K562 (cell line): Measurements from ENCODE around the gene DHX36. TPM values are rescaled to one million over a fixed set of nuclear protein-coding genes. Genes with fewer than 3 reads are reported as not detected.

Experiments used
- ATAC-seq: fragments of 200-7000 bp; cut with Tn5 transposase; 3 replicates; pipeline ENCODE4 v1.9.1; 2020; ENCODE audit warnings: moderate library complexity
- BruUV-seq: library from RNA; stranded (reverse); fragments of 400-500 nt; replicated peaks from 2 replicates; lab custom pipeline; 2021; lab: Mats Ljungman, UMichigan
- CTCF ChIA-PET: fragments of 300-600 bp; formaldehyde crosslinking; extraction: SDS; loops from one replicate; lab custom pipeline; 2021; ENCODE audit warnings: low intra/inter-chr PET ratio; lab: Yijun Ruan, JAX
- POLR2A ChIA-PET: fragments of 300-600, 350-650 bp; sonication (Branson Sonifier 250); formaldehyde crosslinking; extraction: SDS; loops from one replicate; lab custom pipeline; 2021; ENCODE audit warnings: antibody characterized with exemption, inconsistent platforms; lab: Yijun Ruan, JAX
- DNase-seq, 4 experiments: peaks; one replicate each; pipeline versions ENCODE4 v3.0.0 to v3.0.0-alpha.2; 2011 to 2018; ENCODE audit warnings: low spot score in 3 of 4, mixed read lengths in 3 of 4; ENCODE audit errors: extremely low read depth in 1 of 4
- FAIRE-seq: peaks from 2 replicates; lab custom pipeline; 2011; peaks lifted over from hg19 to GRCh38; lab: Jason Lieb, UNC
- H2AFZ ChIP-seq: 2 replicates; pipeline ENCODE4 v1.6.0; 2011; ENCODE audit warnings: low read depth, low read length, control low read depth, inconsistent platforms
- H3K27ac ChIP-seq: fragments of 200-600 bp; 3 replicates; pipeline ENCODE4 v1.8.0; 2011; ENCODE audit warnings: low read depth, mild to moderate bottlenecking, control low read depth, inconsistent platforms, low read length, moderate library complexity, mixed read lengths; ENCODE audit errors: extremely low read depth
- H3K27me3 ChIP-seq, 2 experiments: fragments of 300-600 bp in 1 of 2; 2 replicates in 1 of 2; 3 replicates in 1 of 2; pipeline versions ENCODE4 v1.6.0 to v1.8.0; 2011; ENCODE audit warnings: inconsistent platforms in 2 of 2, low read length in 2 of 2, mild to moderate bottlenecking in 1 of 2, mixed read lengths in 1 of 2, moderate library complexity in 1 of 2; ENCODE audit not compliant: control insufficient read depth in 2 of 2, insufficient read depth in 2 of 2
- H3K36me3 ChIP-seq: fragments of 300-600 bp; 3 replicates; pipeline ENCODE4 v1.8.0; 2011; ENCODE audit warnings: mild to moderate bottlenecking, low read length, inconsistent platforms; ENCODE audit not compliant: control insufficient read depth, insufficient read depth
- H3K4me1 ChIP-seq, 2 experiments: fragments of 200-600 bp in 1 of 2; replicated peaks in 1 of 2; 2 replicates in 1 of 2; 3 replicates in 1 of 2; pipeline versions ENCODE4 v1.5.1 to v1.8.0; 2011; ENCODE audit warnings: inconsistent platforms in 2 of 2, low read length in 2 of 2, mild to moderate bottlenecking in 1 of 2, mixed read lengths in 1 of 2, moderate library complexity in 1 of 2; ENCODE audit not compliant: control insufficient read depth in 2 of 2, insufficient read depth in 2 of 2
- H3K4me2 ChIP-seq: 2 replicates; pipeline ENCODE4 v1.6.1; 2011; ENCODE audit warnings: low read length, control low read depth, inconsistent platforms, mixed read lengths; ENCODE audit not compliant: insufficient read depth
- H3K4me3 ChIP-seq: fragments of 200-600 bp; sonication (generic), shearing (Covaris generic); 2 replicates; pipeline ENCODE4 v1.5.1; 2016; ENCODE audit warnings: control low read depth, inconsistent platforms
- H3K79me2 ChIP-seq: fragments of 200-600 bp; 3 replicates; pipeline ENCODE4 v1.8.0; 2011; ENCODE audit warnings: low read length, inconsistent platforms; ENCODE audit not compliant: control insufficient read depth, insufficient read depth
- H3K9ac ChIP-seq, 2 experiments: 2 replicates each; pipeline versions ENCODE4 v1.6.0 to v1.6.1; 2011; ENCODE audit warnings: low read depth in 2 of 2, low read length in 2 of 2, control low read depth in 1 of 2, inconsistent platforms in 1 of 2, mild to moderate bottlenecking in 1 of 2, mixed read lengths in 1 of 2; ENCODE audit not compliant: insufficient read depth in 1 of 2
- H3K9me1 ChIP-seq: one replicate; pipeline ENCODE4 v1.6.0; 2011; ENCODE audit warnings: inconsistent platforms, mild to moderate bottlenecking, low read length, moderate library complexity; ENCODE audit not compliant: control insufficient read depth, insufficient read depth
- H3K9me3 ChIP-seq: replicated peaks from 2 replicates; pipeline ENCODE4 v1.5.1; 2011; ENCODE audit warnings: low read depth, low read length, inconsistent platforms; ENCODE audit not compliant: control insufficient read depth, insufficient read depth
- H4K20me1 ChIP-seq: replicated peaks from 2 replicates; pipeline ENCODE4 v1.6.1; 2011; ENCODE audit warnings: low read length, inconsistent platforms, mixed read lengths; ENCODE audit not compliant: control insufficient read depth, insufficient read depth
- CBX2 ChIP-seq: fragments of 200-600 bp; sonication (generic); IDR thresholded peaks from one replicate; pipeline ENCODE4 v1.6.1; 2012; ENCODE audit warnings: mild to moderate bottlenecking, low read length, inconsistent platforms; ENCODE audit not compliant: insufficient read depth, poor library complexity, severe bottlenecking
- CTBP1 ChIP-seq: fragments of 450-650 bp; IDR thresholded peaks from 2 replicates; pipeline ENCODE4 v1.6.1; 2016; ENCODE audit warnings: borderline replicate concordance
- HDAC3 ChIP-seq: fragments of 450-650 bp; IDR thresholded peaks from 2 replicates; pipeline ENCODE4 v1.6.1; 2018; ENCODE audit warnings: borderline replicate concordance, mild to moderate bottlenecking, moderate library complexity; ENCODE audit not compliant: partially characterized antibody
- MEF2A ChIP-seq: IDR thresholded peaks from 2 replicates; pipeline ENCODE4 v1.6.1; 2011; ENCODE audit warnings: low read depth, mild to moderate bottlenecking, low read length, moderate library complexity; ENCODE audit not compliant: control insufficient read depth
- NCOA4 ChIP-seq: fragments of 450-650 bp; IDR thresholded peaks from 2 replicates; pipeline ENCODE4 v1.6.1; 2018; ENCODE audit warnings: mild to moderate bottlenecking; ENCODE audit not compliant: partially characterized antibody
- PHB ChIP-seq: fragments of 250-450 bp; sonication (Bioruptor Pico); IDR thresholded peaks from 2 replicates; pipeline ENCODE4 v1.5.0; 2021
- SAFB2 ChIP-seq: fragments of 200-400 bp; formaldehyde crosslinking; IDR thresholded peaks from 2 replicates; pipeline ENCODE4 v1.6.1; 2018; ENCODE audit warnings: borderline replicate concordance, low read length, low read depth, moderate library complexity; ENCODE audit not compliant: severe bottlenecking
- SIX5 ChIP-seq, 2 experiments: IDR thresholded peaks; 2 replicates each; pipeline ENCODE4 v1.6.1; 2011; ENCODE audit warnings: low read length in 2 of 2, borderline replicate concordance in 1 of 2, low read depth in 1 of 2, mild to moderate bottlenecking in 1 of 2, moderate library complexity in 1 of 2; ENCODE audit not compliant: insufficient read depth in 1 of 2
- ZNF384 ChIP-seq: IDR thresholded peaks from 2 replicates; pipeline ENCODE4 v1.6.1; 2012; ENCODE audit warnings: low read depth, low read length, improper control_type of control experiment
- ZNF57 ChIP-seq: fragments of 450-650 bp; formaldehyde crosslinking; IDR thresholded peaks from 2 replicates; pipeline ENCODE4 v1.4.0; 2020; ENCODE audit warnings: mild to moderate bottlenecking, moderate library complexity
- WGBS: fragments of 100-300 bp; shearing (Covaris generic); methylation state at CpG from one replicate; pipeline ENCODE4 v1.1.6; 2016; ENCODE audit warnings: low coverage, mixed read lengths; ENCODE audit not compliant: insufficient coverage; ENCODE audit errors: missing lambda C conversion rate; 5-methylcytosine and 5-hydroxymethylcytosine counted together
- in situ Hi-C: fragments of 300-500 bp; cut with MboI; formaldehyde crosslinking; loops from 4 replicates; pipeline ENCODE4 v1.15.0; 2018; ENCODE audit warnings: inconsistent platforms, mixed read lengths
- intact Hi-C: fragments of 100-400 bp; cut with micrococcal nuclease; formaldehyde crosslinking; loops from 2 replicates; pipeline ENCODE4 v1.14.2; 2022
- polyA plus RNA-seq, 8 experiments: library from polyadenylated mRNA; depleted of rRNA in 4 of 8; stranded (reverse) in 5 of 8; unstranded in 3 of 8; fragments of >200 nt; fragmentation: Nextera tagmentation in 2 of 8; fragmentation: Illumina TruSeq in 1 of 8; extraction: Ambion mirVana in 2 of 8; extraction: Trizol in 1 of 8; gene quantifications; 2 replicates each; pipeline versions ENCODE4 v1.2.1 to v1.2.3, GENCODE V29; 2011 to 2014; ENCODE audit warnings: inconsistent platforms in 1 of 8, missing spikeins in 1 of 8
- total RNA-seq, 7 experiments: library from RNA; depleted of rRNA in 6 of 7; stranded (reverse); fragments of >200 nt in 6 of 7; fragmentation: Illumina TruSeq in 2 of 7; extraction: Trizol in 2 of 7; gene quantifications; 2 replicates each; pipeline versions ENCODE4 v1.2.1 to v1.2.3, GENCODE V29; 2011 to 2021; ENCODE audit warnings: low replicate concordance in 1 of 7
- TF ChIP-seq, protein P1 (sequence below): fragments of 450-650 bp; IDR thresholded peaks from 2 replicates; pipeline ENCODE4 v1.6.1; 2016; ENCODE audit warnings: low read depth
- TF ChIP-seq, protein P2 (sequence below): sonication (generic); IDR thresholded peaks from 2 replicates; pipeline ENCODE4 v1.6.1; 2016

DHX36 gene
- total and polyA plus RNA-seq, 9 of the 15 experiments (the other 6 are each of a cell fraction or from before 2014, with no cell fraction given): 44.3 to 98.7 (median 57.0) TPM

GRCh38 chr3:154250291-154250690 is 74.0 kb downstream of the DHX36 start (continued):
- TF ChIP-seq PHB (CRISPR knock-in tag): no peak

DNA sequence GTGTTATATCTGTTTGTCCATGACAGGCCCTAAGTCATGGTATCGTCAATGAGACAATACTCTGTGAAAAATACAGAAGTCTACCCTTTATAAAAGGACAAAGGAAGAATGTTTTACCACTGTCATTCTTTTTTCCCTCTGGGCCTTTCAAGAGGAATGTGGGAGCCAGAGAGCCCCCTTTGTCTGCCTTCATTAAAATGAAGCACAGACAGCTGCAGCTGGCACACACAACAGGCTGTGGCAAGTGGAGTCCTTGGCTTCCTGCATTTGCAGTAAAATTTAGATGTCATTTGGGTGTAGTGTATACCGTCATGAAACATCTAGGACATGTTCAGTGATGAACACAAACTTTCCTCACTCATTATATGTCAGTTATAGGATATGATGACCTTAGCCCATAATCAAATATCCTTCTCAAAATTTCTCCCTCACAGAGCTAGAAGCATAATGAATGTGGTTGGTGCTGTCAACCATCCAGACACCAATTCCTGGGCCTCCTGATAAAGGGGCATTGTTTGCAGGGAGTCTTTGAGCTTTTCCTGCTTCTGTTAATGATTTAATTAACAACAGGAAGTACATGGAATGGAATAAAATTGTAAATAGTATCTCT is 76.4 kb downstream of the DHX36 start:
- H3K9me1 ChIP-seq: no peaks in the 10 kb centered on the region
- no TSS peak for BruUV-seq
- H4K20me1 ChIP-seq: no peaks in the 10 kb centered on the region
- DNase-seq (no peak), ATAC-seq (no peak), FAIRE-seq (no peak)
- intact Hi-C loops: no loop called here
- 10% methylated on average over 2 of the region's 2 CpGs for WGBS
- no peaks in the 10 kb centered on the region for H3K9me3 ChIP-seq
- in situ Hi-C loops: no loop called here
- POLR2A ChIA-PET: no interaction called here
- H3K4me2 ChIP-seq: no peak overlapping the region
- H3K27ac ChIP-seq: no peak overlapping the region
- no peaks in the 10 kb centered on the region for H3K36me3 ChIP-seq
- CTCF ChIA-PET: no interaction called here
- H3K4me1 ChIP-seq: no peaks in the 10 kb centered on the region
- no peak overlapping the region for H2AFZ ChIP-seq
- no peaks in the 10 kb centered on the region for H3K79me2 ChIP-seq
- no peak overlapping the region for H3K9ac ChIP-seq
- no peaks in the 10 kb centered on the region for H3K27me3 ChIP-seq
- H3K4me3 ChIP-seq: no peak overlapping the region
- TF ChIP-seq, protein P1, sequence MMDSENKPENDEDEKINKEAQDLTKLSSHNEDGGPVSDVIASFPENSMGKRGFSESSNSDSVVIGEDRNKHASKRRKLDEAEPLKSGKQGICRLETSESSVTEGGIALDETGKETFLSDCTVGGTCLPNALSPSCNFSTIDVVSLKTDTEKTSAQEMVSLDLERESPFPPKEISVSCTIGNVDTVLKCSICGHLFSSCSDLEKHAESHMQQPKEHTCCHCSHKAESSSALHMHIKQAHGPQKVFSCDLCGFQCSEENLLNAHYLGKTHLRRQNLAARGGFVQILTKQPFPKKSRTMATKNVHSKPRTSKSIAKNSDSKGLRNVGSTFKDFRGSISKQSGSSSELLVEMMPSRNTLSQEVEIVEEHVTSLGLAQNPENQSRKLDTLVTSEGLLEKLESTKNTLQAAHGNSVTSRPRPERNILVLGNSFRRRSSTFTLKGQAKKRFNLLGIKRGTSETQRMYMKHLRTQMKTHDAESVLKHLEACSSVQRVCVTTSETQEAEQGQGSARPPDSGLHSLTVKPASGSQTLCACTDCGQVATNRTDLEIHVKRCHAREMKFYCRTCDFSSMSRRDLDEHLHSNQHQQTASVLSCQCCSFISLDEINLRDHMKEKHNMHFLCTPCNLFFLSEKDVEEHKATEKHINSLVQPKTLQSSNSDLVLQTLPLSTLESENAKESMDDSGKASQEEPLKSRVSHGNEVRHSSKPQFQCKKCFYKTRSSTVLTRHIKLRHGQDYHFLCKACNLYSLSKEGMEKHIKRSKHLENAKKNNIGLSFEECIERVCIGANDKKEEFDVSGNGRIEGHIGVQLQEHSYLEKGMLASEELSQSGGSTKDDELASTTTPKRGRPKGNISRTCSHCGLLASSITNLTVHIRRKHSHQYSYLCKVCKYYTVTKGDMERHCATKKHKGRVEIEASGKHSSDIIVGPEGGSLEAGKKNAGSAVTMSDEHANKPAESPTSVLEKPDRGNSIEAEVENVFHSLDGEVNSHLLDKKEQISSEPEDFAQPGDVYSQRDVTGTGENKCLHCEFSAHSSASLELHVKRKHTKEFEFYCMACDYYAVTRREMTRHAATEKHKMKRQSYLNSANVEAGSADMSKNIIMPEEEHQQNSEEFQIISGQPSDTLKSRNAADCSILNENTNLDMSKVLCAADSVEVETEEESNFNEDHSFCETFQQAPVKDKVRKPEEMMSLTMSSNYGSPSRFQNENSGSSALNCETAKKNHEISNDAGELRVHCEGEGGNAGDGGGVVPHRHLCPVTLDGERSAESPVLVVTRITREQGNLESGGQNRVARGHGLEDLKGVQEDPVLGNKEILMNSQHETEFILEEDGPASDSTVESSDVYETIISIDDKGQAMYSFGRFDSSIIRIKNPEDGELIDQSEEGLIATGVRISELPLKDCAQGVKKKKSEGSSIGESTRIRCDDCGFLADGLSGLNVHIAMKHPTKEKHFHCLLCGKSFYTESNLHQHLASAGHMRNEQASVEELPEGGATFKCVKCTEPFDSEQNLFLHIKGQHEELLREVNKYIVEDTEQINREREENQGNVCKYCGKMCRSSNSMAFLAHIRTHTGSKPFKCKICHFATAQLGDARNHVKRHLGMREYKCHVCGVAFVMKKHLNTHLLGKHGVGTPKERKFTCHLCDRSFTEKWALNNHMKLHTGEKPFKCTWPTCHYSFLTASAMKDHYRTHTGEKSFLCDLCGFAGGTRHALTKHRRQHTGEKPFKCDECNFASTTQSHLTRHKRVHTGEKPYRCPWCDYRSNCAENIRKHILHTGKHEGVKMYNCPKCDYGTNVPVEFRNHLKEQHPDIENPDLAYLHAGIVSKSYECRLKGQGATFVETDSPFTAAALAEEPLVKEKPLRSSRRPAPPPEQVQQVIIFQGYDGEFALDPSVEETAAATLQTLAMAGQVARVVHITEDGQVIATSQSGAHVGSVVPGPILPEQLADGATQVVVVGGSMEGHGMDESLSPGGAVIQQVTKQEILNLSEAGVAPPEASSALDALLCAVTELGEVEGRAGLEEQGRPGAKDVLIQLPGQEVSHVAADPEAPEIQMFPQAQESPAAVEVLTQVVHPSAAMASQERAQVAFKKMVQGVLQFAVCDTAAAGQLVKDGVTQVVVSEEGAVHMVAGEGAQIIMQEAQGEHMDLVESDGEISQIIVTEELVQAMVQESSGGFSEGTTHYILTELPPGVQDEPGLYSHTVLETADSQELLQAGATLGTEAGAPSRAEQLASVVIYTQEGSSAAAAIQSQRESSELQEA: no peak
- TF ChIP-seq ZNF57 (CRISPR knock-in tag) (no peak), SAFB2 (no peak), ZNF384 (no peak), NCOA4 (no peak), HDAC3 (no peak), MEF2A (no peak), CTBP1 (no peak), SIX5 (IDR thresholded peaks at IDR 0.05; ENCODE audit: borderline replicate concordance in 1 of 2, insufficient read depth in 1 of 2, low read depth in 1 of 2, low read length in 2 of 2) (no peak), CBX2 (no peak)
- TF ChIP-seq, protein P2, sequence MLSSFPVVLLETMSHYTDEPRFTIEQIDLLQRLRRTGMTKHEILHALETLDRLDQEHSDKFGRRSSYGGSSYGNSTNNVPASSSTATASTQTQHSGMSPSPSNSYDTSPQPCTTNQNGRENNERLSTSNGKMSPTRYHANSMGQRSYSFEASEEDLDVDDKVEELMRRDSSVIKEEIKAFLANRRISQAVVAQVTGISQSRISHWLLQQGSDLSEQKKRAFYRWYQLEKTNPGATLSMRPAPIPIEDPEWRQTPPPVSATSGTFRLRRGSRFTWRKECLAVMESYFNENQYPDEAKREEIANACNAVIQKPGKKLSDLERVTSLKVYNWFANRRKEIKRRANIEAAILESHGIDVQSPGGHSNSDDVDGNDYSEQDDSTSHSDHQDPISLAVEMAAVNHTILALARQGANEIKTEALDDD: no peak
